ENCODE results near the gene FGF9. TPM values are rescaled to one million over a fixed set of nuclear protein-coding genes. Genes with fewer than 3 reads are reported as not detected.

FGF9 gene
- 0.20 TPM in 1 of 2 replicates, not detected in the other for total RNA-seq

- intact Hi-C loops (cut with micrococcal nuclease), result loop anchor here (1.0 to 10.0 kb wide), 9 partner anchors 16 to 1806 kb away; partner anchors contain the start of genes MICU2, MRPL57, SKA3 and ZMYM5
These were observed at the start of gene FGF9 for GRCh38 chr13:21670883-21671619. Gene FGF9, plus strand, starts transcription at chr13:21671073. Its CDS starts 840 bp downstream, at chr13:21671913.

- intact Hi-C loops (cut with micrococcal nuclease), result loop anchor here (1.0 kb wide), 1 partner anchor 1395 kb away; no protein-coding TSS in a partner anchor
These were observed 45.5 kb upstream of the FGF9 start for GRCh38 chr13:21625366-21625765.

GRCh38 chr13:21632196-21632595 is 38.7 kb upstream of the FGF9 start:
- intact Hi-C loops (cut with micrococcal nuclease), result no loop called here

GRCh38 chr13:21636656-21637055 is 34.2 kb upstream of the FGF9 start:
- intact Hi-C loops (cut with micrococcal nuclease), result loop anchor here (5.0 kb wide), 3 partner anchors 131 to 1161 kb away; no protein-coding TSS in a partner anchor

GRCh38 chr13:21637296-21637695 is 33.6 kb upstream of the FGF9 start:
- intact Hi-C loops (cut with micrococcal nuclease), result loop anchor here (5.0 kb wide), 3 partner anchors 130 to 1160 kb away; no protein-coding TSS in a partner anchor

GRCh38 chr13:21638319-21639282 is 32.3 kb upstream of the FGF9 start:
- intact Hi-C loops (cut with micrococcal nuclease), result loop anchor here (1.0 to 5.0 kb wide), 6 partner anchors 32 to 1159 kb away; no protein-coding TSS in a partner anchor

GRCh38 chr13:21639561-21639960 is 31.3 kb upstream of the FGF9 start:
- intact Hi-C loops (cut with micrococcal nuclease), result loop anchor here (5.0 kb wide), 3 partner anchors 128 to 1158 kb away; no protein-coding TSS in a partner anchor

- intact Hi-C loops (cut with micrococcal nuclease), result no loop called here
These were observed 29.2 kb upstream of the FGF9 start for GRCh38 chr13:21641629-21642028.

- intact Hi-C loops (cut with micrococcal nuclease), result no loop called here
These were observed 13.3 kb upstream of the FGF9 start for GRCh38 chr13:21657538-21657937.

- intact Hi-C loops (cut with micrococcal nuclease), result no loop called here
These were observed 11.8 kb upstream of the FGF9 start for GRCh38 chr13:21659087-21659486.

- intact Hi-C loops (cut with micrococcal nuclease), result no loop called here
These were observed 9.6 kb upstream of the FGF9 start for GRCh38 chr13:21661097-21661909.

GRCh38 chr13:21663197-21663596 is 7.7 kb upstream of the FGF9 start:
- intact Hi-C loops (cut with micrococcal nuclease), result no loop called here

- intact Hi-C loops (cut with micrococcal nuclease), result no loop called here
These were observed 2.1 kb upstream of the FGF9 start for GRCh38 chr13:21668732-21669275.

GRCh38 chr13:21670006-21670882 is 629 bp upstream of the FGF9 start:
- intact Hi-C loops (cut with micrococcal nuclease), result loop anchor here (1.0 to 10.0 kb wide), 8 partner anchors 17 to 1805 kb away; partner anchors contain the start of genes MICU2, MRPL57, SKA3 and ZMYM5

- intact Hi-C loops (cut with micrococcal nuclease), result loop anchor here (1.0 to 10.0 kb wide), 6 partner anchors 15 to 1807 kb away; partner anchors contain the start of genes MRPL57, SKA3 and ZMYM5
These were observed 880 bp downstream of the FGF9 start for GRCh38 chr13:21671620-21672286.

GRCh38 chr13:21672287-21672680 is 1.4 kb downstream of the FGF9 start:
- intact Hi-C loops (cut with micrococcal nuclease), result loop anchor here (5.0 to 10.0 kb wide), 4 partner anchors 345 to 1807 kb away; partner anchors contain the start of genes MRPL57, SKA3 and ZMYM5

GRCh38 chr13:21672796-21673538 is 2.1 kb downstream of the FGF9 start:
- intact Hi-C loops (cut with micrococcal nuclease), result loop anchor here (5.0 to 10.0 kb wide), 4 partner anchors 344 to 1808 kb away; partner anchors contain the start of genes MRPL57, SKA3 and ZMYM5

GRCh38 chr13:21673539-21673788 is 2.6 kb downstream of the FGF9 start:
- intact Hi-C loops (cut with micrococcal nuclease), result loop anchor here (5.0 to 10.0 kb wide), 4 partner anchors 344 to 1809 kb away; partner anchors contain the start of genes MRPL57, SKA3 and ZMYM5

Measured in T-helper 1 cell treated with Interleukin-12 subunit alpha and Interleukin-12 subunit beta and Interleukin-4 antibody, amounts not matched to agents 30 ng/mL and 1 ng/mL, for 36 hours (primary cell).